Ecto neural progenitor cell (in vitro differentiated cells): Measurements from ENCODE around the gene GPD1.
A peak's percentile ranks its signal among the peaks of the same experiment; 100 is the strongest.

Experiments
- DNase-seq: peaks from one replicate; pipeline ENCODE4 v3.0.0-alpha.2; 2018; ENCODE audit warnings: low spot score

Gene GPD1

GRCh38 chr12:50101663-50102062 lies 2.1 kb upstream of the GPD1 start:
- no peak for DNase-seq

DNA sequence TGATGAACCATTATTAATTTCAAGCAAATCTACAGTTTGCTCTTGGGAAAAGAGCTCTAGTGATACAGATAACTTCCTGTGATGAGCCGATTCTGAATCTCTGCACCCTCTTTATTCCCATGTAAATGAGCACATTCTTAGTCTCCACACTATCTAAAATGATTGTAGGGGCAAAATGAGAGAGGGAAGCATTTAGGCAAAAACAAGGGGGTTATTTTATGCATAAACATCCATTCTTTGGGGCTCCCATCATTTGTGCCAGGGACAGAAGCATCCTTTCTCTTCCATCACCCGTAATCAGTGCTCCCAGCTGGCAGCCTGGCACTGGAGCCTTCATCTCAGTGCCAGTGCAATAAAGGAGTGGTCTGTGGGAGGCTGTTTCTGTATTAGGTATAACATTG lies 1.7 kb upstream of the GPD1 start:
- DNase-seq, result no peak

GRCh38 chr12:50102646-50103309 lies 1.0 kb upstream of the GPD1 start:
- DNase-seq, result no peak

DNA sequence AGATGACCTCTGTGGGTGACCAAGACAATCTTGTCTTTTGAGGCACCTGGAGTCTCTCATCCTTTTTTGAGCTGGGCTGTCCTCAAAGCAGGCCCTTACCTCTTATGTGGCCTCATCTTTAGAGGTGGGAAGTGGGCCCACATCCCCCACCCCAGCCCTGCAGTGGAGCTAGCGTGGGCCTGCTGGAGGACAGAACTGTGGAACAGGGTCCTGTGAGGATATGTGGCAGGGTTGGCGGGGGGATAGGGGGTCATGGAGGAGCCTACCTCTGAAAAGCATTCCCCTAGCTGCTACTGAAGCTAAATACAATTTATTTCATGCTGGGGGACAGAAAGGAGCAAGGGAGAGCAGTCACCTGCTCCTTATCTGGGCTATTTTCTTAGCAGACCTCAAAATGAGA lies 457 bp upstream of the GPD1 start:
- no peak for DNase-seq

- DNase-seq, result no peak
These were observed 884 bp downstream of the GPD1 start for GRCh38 chr12:50104417-50105366.

- DNase-seq, result no peak
These were observed 2.2 kb downstream of the GPD1 start for GRCh38 chr12:50105913-50106450.

GRCh38 chr12:50106907-50107306 lies 3.1 kb downstream of the GPD1 start:
- no peak for DNase-seq

GRCh38 chr12:50107416-50108268 lies 3.8 kb downstream of the GPD1 start:
- no peak for DNase-seq

DNA sequence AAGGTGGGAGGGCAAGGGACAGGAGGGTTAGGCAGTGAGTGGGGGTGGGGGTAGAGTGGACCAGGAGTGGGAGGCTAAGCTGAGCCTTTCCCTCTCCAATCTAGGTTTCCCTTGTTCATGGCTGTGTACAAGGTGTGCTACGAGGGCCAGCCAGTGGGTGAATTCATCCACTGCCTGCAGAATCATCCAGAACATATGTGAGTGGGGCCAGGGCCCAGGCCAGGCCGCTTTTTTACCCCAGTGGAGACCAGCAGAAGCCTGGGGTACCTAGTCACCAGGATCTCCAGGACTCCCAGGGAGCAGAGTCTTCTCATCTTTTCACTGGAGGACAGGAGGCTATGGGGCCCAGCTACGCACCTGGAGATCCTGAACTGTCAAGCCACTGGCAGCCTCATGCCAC lies 5.5 kb downstream of the GPD1 start:
- no peak for DNase-seq

DNA sequence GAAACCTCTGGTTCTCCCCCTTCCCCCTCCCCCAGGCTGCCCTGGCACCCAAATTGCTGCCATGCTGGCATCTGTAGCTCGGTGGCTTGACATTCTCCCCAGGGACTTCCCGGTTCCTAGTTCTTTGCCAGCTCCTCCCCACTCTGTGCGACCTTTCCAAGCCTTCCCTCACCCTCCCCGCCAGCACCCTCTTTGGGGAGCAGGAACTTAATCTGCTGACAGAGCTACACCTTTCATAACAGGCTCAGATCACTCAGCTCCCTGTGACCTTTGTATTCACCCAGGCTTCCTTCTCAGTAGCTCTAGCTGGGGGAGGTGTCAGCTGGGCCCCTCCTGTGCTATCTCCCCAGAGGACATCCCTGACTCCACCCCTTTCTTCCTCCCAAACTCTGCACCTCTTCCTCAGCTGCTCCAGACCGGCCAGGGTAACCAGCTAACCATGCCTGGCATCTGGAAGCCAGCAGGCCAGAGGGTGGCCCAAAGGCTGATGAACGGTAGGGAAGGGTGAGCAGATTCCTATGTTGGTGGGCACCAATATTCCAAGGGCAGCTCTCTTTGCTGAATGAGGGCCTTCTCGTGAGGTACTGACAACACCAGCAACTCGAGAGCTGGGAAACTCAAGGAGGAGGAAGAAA lies 6.4 kb downstream of the GPD1 start:
- no peak for DNase-seq

DNA sequence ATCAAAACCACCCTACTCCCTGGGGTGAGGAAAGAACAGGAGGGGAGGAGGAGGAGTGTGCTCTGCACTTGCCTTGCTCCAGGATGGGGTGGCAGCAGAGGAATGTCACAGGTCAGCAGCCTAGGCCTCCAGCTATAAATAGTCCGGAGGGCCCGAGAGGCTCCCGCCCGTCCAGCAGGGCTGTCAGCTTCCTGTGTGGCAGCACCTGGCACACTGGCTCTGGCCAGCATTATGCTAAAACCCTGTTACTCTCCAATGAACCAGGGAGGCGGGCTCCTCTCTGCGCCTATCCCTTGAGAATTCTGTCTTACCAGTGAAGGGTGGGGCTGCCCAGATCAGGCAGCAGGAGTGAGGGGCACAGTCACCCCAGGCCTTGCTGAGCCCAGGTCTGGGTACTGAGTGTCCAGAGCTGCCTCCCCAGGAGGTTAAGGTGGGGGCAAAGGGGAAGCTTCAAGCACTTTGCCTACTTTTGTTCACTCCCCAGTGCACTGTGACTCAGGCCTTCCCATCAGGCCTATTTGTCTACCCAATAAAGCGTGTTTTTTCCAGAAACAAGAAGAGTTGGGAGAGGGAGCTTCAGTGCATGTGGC lies 7.0 kb downstream of the GPD1 start:
- DNase-seq, result peak; percentile 75

GRCh38 chr12:50111395-50111692 lies 7.5 kb downstream of the GPD1 start:
- no peak for DNase-seq

- DNase-seq, result peak; percentile 100
These were observed 8.1 kb downstream of the GPD1 start, which contains the start of gene COX14 for GRCh38 chr12:50111693-50112455. COX14 (plus strand) TSS chr12:50112236; CDS start chr12:50120044, 7,808 bp downstream.

DNA sequence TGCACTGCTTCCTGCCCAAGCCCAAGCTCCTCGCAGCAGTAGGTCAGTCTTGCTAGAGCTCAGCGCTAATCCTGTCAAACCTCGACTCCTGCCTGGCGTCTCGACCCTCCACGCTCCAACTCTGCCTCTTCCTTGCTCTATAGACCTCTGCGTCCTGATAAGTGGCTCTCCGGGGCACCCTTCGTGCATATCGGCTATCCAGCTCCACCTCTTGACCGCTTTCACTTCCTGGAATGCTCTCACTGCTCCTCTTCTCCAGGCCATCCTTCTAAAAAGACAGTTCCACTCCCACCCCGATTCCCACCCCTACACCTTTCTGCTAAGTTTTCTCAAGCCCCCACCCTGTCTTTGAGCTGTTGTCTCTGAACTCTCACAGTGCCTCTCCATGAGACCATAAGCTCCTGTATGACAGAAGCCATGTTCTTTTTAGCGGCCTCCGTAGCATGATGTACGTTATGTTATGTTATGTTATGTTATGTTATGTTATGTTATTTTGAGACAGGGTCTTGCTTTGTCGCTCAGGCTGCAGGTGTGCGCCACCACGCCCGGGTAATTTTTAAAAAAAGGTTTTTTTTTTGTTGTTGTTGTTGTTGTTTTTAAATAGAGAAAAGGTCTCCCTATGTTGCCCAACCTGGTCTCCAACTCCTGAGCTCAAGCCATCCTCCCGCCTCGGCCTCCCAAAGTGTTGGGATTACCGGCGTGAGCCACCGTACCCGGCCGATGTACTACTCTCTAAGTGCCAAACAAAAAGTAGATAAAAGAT lies 8.8 kb downstream of the GPD1 start:
- DNase-seq, result no peak

GRCh38 chr12:50117057-50117622 lies 13.3 kb downstream of the GPD1 start:
- no peak for DNase-seq

- DNase-seq, result no peak
These were observed 15.6 kb downstream of the GPD1 start for GRCh38 chr12:50119387-50119786.

- no peak for DNase-seq
These were observed 16.7 kb downstream of the GPD1 start for GRCh38 chr12:50120521-50120920.

- no peak for DNase-seq
These were observed 17.1 kb downstream of the GPD1 start for GRCh38 chr12:50120953-50121352.

- DNase-seq, result no peak
These were observed 17.8 kb downstream of the GPD1 start for GRCh38 chr12:50121641-50122040.
